Activated naive CD4-positive, alpha-beta T cell treated with anti-CD3 and anti-CD28 coated beads, Interleukin-2, amount 50 U/mL, for 72 hours (primary cell): ENCODE measurements around the gene ADCY9. TPM values are rescaled to one million over a fixed set of nuclear protein-coding genes. Genes with fewer than 3 reads are reported as not detected.

Experiments used
- ATAC-seq, 2 donors: fragments of 150-1000 bp; cut with Tn5 transposase; 2 replicates each; pipeline ENCODE4 v1.10.0; 2021; ENCODE audit warnings: mild to moderate bottlenecking in 2 of 2, moderate library complexity in 2 of 2
- DNase-seq, 2 donors: peaks; one replicate each; pipeline ENCODE4 v3.0.0; 2021 to 2022; ENCODE audit warnings: low spot score in 2 of 2
- H3K27ac Mint-ChIP-seq, 2 donors: one replicate each; pipeline ENCODE4 v1.8.0; 2022; ENCODE audit warnings: mild to moderate bottlenecking in 2 of 2, mixed read lengths in 2 of 2
- H3K36me3 Mint-ChIP-seq, 2 donors: one replicate each; pipeline ENCODE4 v1.8.0; 2022; ENCODE audit warnings: mixed read lengths in 2 of 2
- H3K9me3 Mint-ChIP-seq, 2 donors: one replicate each; pipeline ENCODE4 v1.8.0; 2022; ENCODE audit warnings: mixed read lengths in 2 of 2
- total RNA-seq, 2 donors: library from RNA; stranded (reverse); gene quantifications; one replicate each; pipeline ENCODE4 v1.2.3, GENCODE V29; 2022

Gene ADCY9
- total RNA-seq, 2 donors from 2014 or later = 4.8 to 8.9 TPM

- no peaks in the 10 kb centered on the region for H3K9me3 Mint-ChIP-seq
- ATAC-seq (peak in 1 of 2 donors; percentile 66), DNase-seq (peak in 1 of 2 donors; percentile 31)
- no peak overlapping the region for H3K27ac Mint-ChIP-seq
- H3K36me3 Mint-ChIP-seq = no peaks in the 10 kb centered on the region
These were observed 123.8 kb downstream of the ADCY9 start for GRCh38 chr16:3992297-3993051.

- DNase-seq (no peak), ATAC-seq (no peak)
- H3K27ac Mint-ChIP-seq = no peak overlapping the region
- H3K36me3 Mint-ChIP-seq = no peaks in the 10 kb centered on the region
- no peaks in the 10 kb centered on the region for H3K9me3 Mint-ChIP-seq
These were observed 127.4 kb downstream of the ADCY9 start for GRCh38 chr16:3988824-3989223.

GRCh38 chr16:3988011-3988410 is 128.2 kb downstream of the ADCY9 start:
- no peaks in the 10 kb centered on the region for H3K36me3 Mint-ChIP-seq
- DNase-seq (no peak), ATAC-seq (no peak)
- no peak overlapping the region for H3K27ac Mint-ChIP-seq
- no peaks in the 10 kb centered on the region for H3K9me3 Mint-ChIP-seq

GRCh38 chr16:3987231-3987630 is 129.0 kb downstream of the ADCY9 start:
- DNase-seq (no peak), ATAC-seq (no peak)
- Mint-ChIP-seq H3K9me3 (no peaks in the 10 kb centered on the region), H3K36me3 (no peaks in the 10 kb centered on the region), H3K27ac (peak overlapping the region in 1 of 2 donors; percentile 77)

GRCh38 chr16:3986235-3986544 is 130.1 kb downstream of the ADCY9 start:
- Mint-ChIP-seq H3K27ac (peak overlapping the region; percentile 10 to 33), H3K9me3 (no peaks in the 10 kb centered on the region), H3K36me3 (no peaks in the 10 kb centered on the region)
- DNase-seq (no peak), ATAC-seq (no peak)

GRCh38 chr16:3984111-3985060 is 131.9 kb downstream of the ADCY9 start:
- no peak for DNase-seq
- H3K9me3 Mint-ChIP-seq = no peaks in the 10 kb centered on the region
- no peaks in the 10 kb centered on the region for H3K36me3 Mint-ChIP-seq
- ATAC-seq = no peak
- H3K27ac Mint-ChIP-seq = peak overlapping the region in 1 of 2 donors; percentile 60

- no peaks in the 10 kb centered on the region for H3K36me3 Mint-ChIP-seq
- H3K9me3 Mint-ChIP-seq = no peaks in the 10 kb centered on the region
- DNase-seq (peak in 1 of 2 donors; percentile 41), ATAC-seq (peak; percentile 80 to 92)
- H3K27ac Mint-ChIP-seq = peak overlapping the region in 1 of 2 donors; percentile 22
These were observed 133.1 kb downstream of the ADCY9 start for GRCh38 chr16:3983081-3983520.

GRCh38 chr16:3982216-3982615 is 134.0 kb downstream of the ADCY9 start:
- no peak for ATAC-seq
- H3K36me3 Mint-ChIP-seq = peaks cover 0 to under 1% of the 10 kb centered on the region in 2 donors
- no peak for DNase-seq

GRCh38 chr16:3980253-3981111 is 135.8 kb downstream of the ADCY9 start:
- peaks cover 0 to 6% of the 10 kb centered on the region in 2 donors for H3K36me3 Mint-ChIP-seq
- no peak for DNase-seq
- H3K27ac Mint-ChIP-seq = no peak overlapping the region
- H3K9me3 Mint-ChIP-seq = no peaks in the 10 kb centered on the region
- ATAC-seq = no peak

More at GRCh38 chr16:3982216-3982615, 134.0 kb downstream of the ADCY9 start:
- H3K9me3 Mint-ChIP-seq = no peaks in the 10 kb centered on the region
- H3K27ac Mint-ChIP-seq = no peak overlapping the region

- Mint-ChIP-seq H3K9me3 (no peaks in the 10 kb centered on the region), H3K27ac (no peak overlapping the region), H3K36me3 (peaks cover 0 to 6% of the 10 kb centered on the region in 2 donors)
- ATAC-seq = no peak
- DNase-seq = no peak
These were observed 136.7 kb downstream of the ADCY9 start for GRCh38 chr16:3979518-3979917.

GRCh38 chr16:3979070-3979469 is 137.2 kb downstream of the ADCY9 start:
- ATAC-seq (no peak), DNase-seq (no peak)
- H3K27ac Mint-ChIP-seq = peak overlapping the region in 1 of 2 donors; percentile 48
- H3K9me3 Mint-ChIP-seq = no peaks in the 10 kb centered on the region
- peaks cover 0 to 6% of the 10 kb centered on the region in 2 donors for H3K36me3 Mint-ChIP-seq

- Mint-ChIP-seq H3K36me3 (peaks cover 0 to 6% of the 10 kb centered on the region in 2 donors), H3K27ac (no peak overlapping the region), H3K9me3 (no peaks in the 10 kb centered on the region)
- ATAC-seq (no peak), DNase-seq (no peak)
These were observed 138.9 kb downstream of the ADCY9 start for GRCh38 chr16:3977376-3977775.

GRCh38 chr16:3974751-3975150 is 141.5 kb downstream of the ADCY9 start:
- Mint-ChIP-seq H3K9me3 (no peaks in the 10 kb centered on the region), H3K36me3 (peaks cover 0 to 6% of the 10 kb centered on the region in 2 donors), H3K27ac (no peak overlapping the region)
- ATAC-seq (no peak), DNase-seq (no peak)

GRCh38 chr16:3971706-3972105 is 144.5 kb downstream of the ADCY9 start:
- Mint-ChIP-seq H3K27ac (peak overlapping the region in 1 of 2 donors; percentile 9), H3K36me3 (peaks cover 0 to under 1% of the 10 kb centered on the region in 2 donors), H3K9me3 (peaks cover 0 to under 1% of the 10 kb centered on the region in 2 donors)
- ATAC-seq (peak in 1 of 2 donors; percentile 18), DNase-seq (no peak)

- Mint-ChIP-seq H3K36me3 (peaks cover 0 to 5% of the 10 kb centered on the region in 2 donors), H3K27ac (peak overlapping the region in 1 of 2 donors; percentile 9), H3K9me3 (peaks cover 0 to 5% of the 10 kb centered on the region in 2 donors)
- peak; percentile 86 for ATAC-seq
- no peak for DNase-seq
These were observed 145.0 kb downstream of the ADCY9 start for GRCh38 chr16:3971261-3971660.

- H3K9me3 Mint-ChIP-seq = peaks cover 0 to 7% of the 10 kb centered on the region in 2 donors
- DNase-seq (no peak), ATAC-seq (no peak)
- H3K27ac Mint-ChIP-seq = no peak overlapping the region
- H3K36me3 Mint-ChIP-seq = peaks cover 0 to 14% of the 10 kb centered on the region in 2 donors
These were observed 147.7 kb downstream of the ADCY9 start for GRCh38 chr16:3968551-3968950.
